Stimulated activated naive B cell treated with anti-CD40 and anti-IgM and Interleukin-4, amounts not matched to agents 10 μg/mL and 1 μg/mL and 100 μg/mL, for 72 hours (primary cell): ENCODE data around the gene TMEM179.
"Not testable (repeated sequence)": the region's sequence is repeated elsewhere in the genome, so short reads cannot be mapped to it uniquely, and the experiment has no call there.

ENCODE experiments used
- ATAC-seq, 2 donors: fragments of 150-1000 bp; cut with Tn5 transposase; replicated peaks; 2 replicates each; pipeline ENCODE4 v1.10.0; 2021; ENCODE audit warnings: moderate library complexity in 1 of 2
- DNase-seq: peaks from one replicate; pipeline ENCODE4 v3.0.0; 2021
- H3K27ac Mint-ChIP-seq: one replicate; pipeline ENCODE4 v1.8.0; 2022; ENCODE audit warnings: mild to moderate bottlenecking, mixed read lengths
- H3K27me3 Mint-ChIP-seq, 2 donors: one replicate each; pipeline ENCODE4 v1.8.0; 2022; ENCODE audit warnings: mixed read lengths in 2 of 2
- H3K36me3 Mint-ChIP-seq, 2 donors: one replicate each; pipeline ENCODE4 v1.8.0; 2022; ENCODE audit warnings: mixed read lengths in 2 of 2, mild to moderate bottlenecking in 1 of 2
- H3K4me1 Mint-ChIP-seq, 2 donors: one replicate each; pipeline ENCODE4 v1.8.0; 2022; ENCODE audit warnings: mixed read lengths in 2 of 2, mild to moderate bottlenecking in 1 of 2
- H3K4me3 Mint-ChIP-seq, 2 donors: one replicate each; pipeline ENCODE4 v1.8.0; 2022; ENCODE audit warnings: mild to moderate bottlenecking in 2 of 2, mixed read lengths in 2 of 2, moderate library complexity in 1 of 2
- H3K9me3 Mint-ChIP-seq, 2 donors: one replicate each; pipeline ENCODE4 v1.8.0; 2022; ENCODE audit warnings: mixed read lengths in 2 of 2, mild to moderate bottlenecking in 1 of 2

The TMEM179 gene

GRCh38 chr14:104604458-104605449, at the start of gene TMEM179:
Gene TMEM179, minus strand, starts transcription at chr14:104604772. Its CDS starts 31 bp downstream, at chr14:104604741.
- H3K27me3 Mint-ChIP-seq, result peaks cover 83 to 97% of the 10 kb centered on the region in 2 donors
- no peaks in the 10 kb centered on the region for H3K36me3 Mint-ChIP-seq
- peak within 1 kb of the TSS; percentile 37 to 60 for H3K4me3 Mint-ChIP-seq
- H3K4me1 Mint-ChIP-seq, result peaks cover 6 to 16% of the 10 kb centered on the region in 2 donors
- H3K9me3 Mint-ChIP-seq, result no peaks in the 10 kb centered on the region
- ATAC-seq (peak in 1 of 2 donors; percentile 16), DNase-seq (no peak)
- H3K27ac Mint-ChIP-seq, result peak within 1 kb of the TSS; percentile 62

- peaks cover 6 to 13% of the 10 kb centered on the region in 2 donors for H3K36me3 Mint-ChIP-seq
- peaks cover 60 to 82% of the 10 kb centered on the region in 2 donors for H3K4me1 Mint-ChIP-seq
- no peak overlapping the region for H3K27ac Mint-ChIP-seq
- DNase-seq (no peak), ATAC-seq (no peak)
- peak overlapping the region in 1 of 2 donors; percentile 15 for H3K4me3 Mint-ChIP-seq
- H3K9me3 Mint-ChIP-seq, result peaks cover 8 to 13% of the 10 kb centered on the region in 2 donors
- no peaks in the 10 kb centered on the region for H3K27me3 Mint-ChIP-seq
Measured at GRCh38 chr14:104654119-104654518, 49.5 kb upstream of the TMEM179 start.

GRCh38 chr14:104653130-104653920, 48.8 kb upstream of the TMEM179 start:
- Mint-ChIP-seq H3K4me1 (peaks cover 53 to 74% of the 10 kb centered on the region in 2 donors), H3K36me3 (peaks cover 6 to 13% of the 10 kb centered on the region in 2 donors), H3K9me3 (peaks cover 8 to 13% of the 10 kb centered on the region in 2 donors)
- not testable (repeated sequence) for H3K27ac Mint-ChIP-seq, ATAC-seq, H3K4me3 Mint-ChIP-seq, H3K27me3 Mint-ChIP-seq, DNase-seq

GRCh38 chr14:104652386-104652785, 47.8 kb upstream of the TMEM179 start:
- H3K27me3 Mint-ChIP-seq, result no peaks in the 10 kb centered on the region
- peaks cover 6 to 13% of the 10 kb centered on the region in 2 donors for H3K36me3 Mint-ChIP-seq
- DNase-seq (no peak), ATAC-seq (no peak)
- H3K27ac Mint-ChIP-seq, result no peak overlapping the region
- H3K4me1 Mint-ChIP-seq, result peaks cover 47 to 72% of the 10 kb centered on the region in 2 donors
- H3K9me3 Mint-ChIP-seq, result peaks cover 8 to 13% of the 10 kb centered on the region in 2 donors
- H3K4me3 Mint-ChIP-seq, result no peak overlapping the region

GRCh38 chr14:104651876-104652260, 47.3 kb upstream of the TMEM179 start:
- Mint-ChIP-seq H3K27ac (no peak overlapping the region), H3K9me3 (peaks cover 8 to 13% of the 10 kb centered on the region in 2 donors), H3K4me3 (no peak overlapping the region), H3K27me3 (no peaks in the 10 kb centered on the region), H3K4me1 (peaks cover 44 to 72% of the 10 kb centered on the region in 2 donors), H3K36me3 (peaks cover 6 to 13% of the 10 kb centered on the region in 2 donors)
- DNase-seq, result no peak
- ATAC-seq, result no peak

GRCh38 chr14:104650981-104651875, 46.7 kb upstream of the TMEM179 start:
- peaks cover 38 to 66% of the 10 kb centered on the region in 2 donors for H3K4me1 Mint-ChIP-seq
- peak in 1 of 2 donors; percentile 7 for ATAC-seq
- no peak overlapping the region for H3K4me3 Mint-ChIP-seq
- no peak for DNase-seq
- peaks cover 8 to 13% of the 10 kb centered on the region in 2 donors for H3K9me3 Mint-ChIP-seq
- H3K27me3 Mint-ChIP-seq, result no peaks in the 10 kb centered on the region
- H3K36me3 Mint-ChIP-seq, result peaks cover 6 to 13% of the 10 kb centered on the region in 2 donors
- no peak overlapping the region for H3K27ac Mint-ChIP-seq

- peak overlapping the region; percentile 69 for H3K27ac Mint-ChIP-seq
- peaks cover 29 to 57% of the 10 kb centered on the region in 2 donors for H3K4me1 Mint-ChIP-seq
- no peaks in the 10 kb centered on the region for H3K27me3 Mint-ChIP-seq
- peak; percentile 66 for DNase-seq
- ATAC-seq, result peak; percentile 83 to 84
- H3K36me3 Mint-ChIP-seq, result peaks cover 6 to 14% of the 10 kb centered on the region in 2 donors
- H3K4me3 Mint-ChIP-seq, result peak overlapping the region; percentile 81 to 85
- H3K9me3 Mint-ChIP-seq, result peaks cover 8 to 11% of the 10 kb centered on the region in 2 donors
Measured at GRCh38 chr14:104650057-104650980, 45.7 kb upstream of the TMEM179 start.

GRCh38 chr14:104647467-104648043, 43.0 kb upstream of the TMEM179 start:
- H3K4me1 Mint-ChIP-seq, result peaks cover 28 to 41% of the 10 kb centered on the region in 2 donors
- peaks cover 0 to 6% of the 10 kb centered on the region in 2 donors for H3K36me3 Mint-ChIP-seq
- H3K27ac Mint-ChIP-seq, result no peak overlapping the region
- H3K9me3 Mint-ChIP-seq, result peaks cover 0 to 4% of the 10 kb centered on the region in 2 donors
- DNase-seq, result no peak
- H3K27me3 Mint-ChIP-seq, result no peaks in the 10 kb centered on the region
- H3K4me3 Mint-ChIP-seq, result no peak overlapping the region
- peak; percentile 49 to 60 for ATAC-seq

GRCh38 chr14:104644656-104645378, 40.2 kb upstream of the TMEM179 start:
- no peak for ATAC-seq

GRCh38 chr14:104644091-104644635, 39.6 kb upstream of the TMEM179 start:
- Mint-ChIP-seq H3K4me1 (peaks cover 21 to 32% of the 10 kb centered on the region in 2 donors), H3K4me3 (no peak overlapping the region), H3K36me3 (peaks cover 0 to 4% of the 10 kb centered on the region in 2 donors), H3K27ac (no peak overlapping the region), H3K27me3 (peaks cover 11% of the 10 kb centered on the region in 2 donors), H3K9me3 (peaks cover 0 to 2% of the 10 kb centered on the region in 2 donors)
- DNase-seq (no peak), ATAC-seq (no peak)

More at GRCh38 chr14:104644656-104645378, 40.2 kb upstream of the TMEM179 start:
- H3K4me1 Mint-ChIP-seq, result peaks cover 20 to 31% of the 10 kb centered on the region in 2 donors
- no peak overlapping the region for H3K4me3 Mint-ChIP-seq
- peaks cover 0 to 2% of the 10 kb centered on the region in 2 donors for H3K9me3 Mint-ChIP-seq
- no peak for DNase-seq
- no peak overlapping the region for H3K27ac Mint-ChIP-seq
- H3K27me3 Mint-ChIP-seq, result peaks cover 4 to 6% of the 10 kb centered on the region in 2 donors
- H3K36me3 Mint-ChIP-seq, result peaks cover 0 to 4% of the 10 kb centered on the region in 2 donors

GRCh38 chr14:104643306-104643705, 38.7 kb upstream of the TMEM179 start:
- H3K27me3 Mint-ChIP-seq, result peaks cover 14 to 19% of the 10 kb centered on the region in 2 donors
- H3K9me3 Mint-ChIP-seq, result peaks cover 0 to 2% of the 10 kb centered on the region in 2 donors
- H3K4me1 Mint-ChIP-seq, result peaks cover 21 to 32% of the 10 kb centered on the region in 2 donors
- no peak overlapping the region for H3K27ac Mint-ChIP-seq
- peaks cover 0 to 4% of the 10 kb centered on the region in 2 donors for H3K36me3 Mint-ChIP-seq
- DNase-seq, result no peak
- ATAC-seq, result no peak
- H3K4me3 Mint-ChIP-seq, result no peak overlapping the region
